ENCODE measurements around the gene STOML1. TPM values are rescaled to one million over a fixed set of nuclear protein-coding genes. Genes with fewer than 3 reads are reported as not detected.

Gene STOML1
- total RNA-seq, 1 donor from 2014 or later, result 10.6 TPM

DNA sequence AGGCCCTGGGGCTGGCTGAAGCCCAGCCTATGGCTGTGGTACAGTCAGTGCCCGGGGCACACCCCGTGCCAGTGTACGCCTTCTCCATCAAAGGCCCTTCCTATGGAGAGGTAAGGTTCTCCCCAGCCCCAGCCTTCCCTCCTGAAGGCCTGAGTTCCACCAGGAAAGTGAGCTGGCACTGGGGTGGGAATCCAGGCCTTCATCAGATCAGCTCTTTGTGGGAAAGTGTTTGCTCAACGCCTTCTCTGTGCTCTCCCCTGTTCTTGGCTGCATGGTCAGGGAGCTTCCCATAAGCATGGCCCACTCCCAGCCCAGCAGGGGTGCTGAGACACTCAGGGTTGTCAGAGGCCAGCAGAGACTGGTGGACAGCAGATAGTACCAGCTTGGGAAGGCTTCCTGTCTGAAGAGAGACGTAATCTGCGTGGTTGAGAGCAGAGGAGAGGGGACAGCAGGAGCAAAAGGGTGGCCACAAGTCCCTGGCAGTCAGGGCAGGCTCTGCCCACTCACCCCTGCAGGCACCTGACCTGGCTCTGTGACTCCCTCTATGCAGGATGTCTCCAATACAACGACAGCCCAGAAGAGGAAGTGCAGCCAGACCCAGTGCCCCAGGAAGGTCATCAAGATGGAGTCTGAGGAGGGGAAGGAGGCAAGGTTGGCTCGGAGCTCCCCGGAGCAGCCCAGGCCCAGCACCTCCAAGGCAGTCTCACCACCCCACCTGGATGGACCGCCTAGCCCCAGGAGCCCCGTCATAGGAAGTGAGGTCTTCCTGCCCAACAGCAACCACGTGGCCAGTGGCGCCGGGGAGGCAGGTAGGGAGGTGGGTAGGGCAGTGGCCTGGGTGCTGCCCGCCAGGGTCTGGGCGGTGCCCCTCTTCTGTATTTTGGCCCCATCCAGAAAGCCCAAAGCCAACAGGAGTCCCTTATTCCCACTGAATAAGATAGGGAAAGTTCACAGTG lies 40.8 kb upstream of the STOML1 start:
- peak overlapping the region; percentile 34 for H3K27ac Mint-ChIP-seq
- intact Hi-C loops (cut with micrococcal nuclease), result no loop called here
- H3K36me3 Mint-ChIP-seq (ENCODE audit: low read depth), result peaks cover 69% of the 10 kb centered on the region
- no peak for DNase-seq
- no peaks in the 10 kb centered on the region for H3K27me3 Mint-ChIP-seq
- peaks cover 4% of the 10 kb centered on the region for H3K4me1 Mint-ChIP-seq
- H3K9me3 Mint-ChIP-seq, result no peaks in the 10 kb centered on the region
- no peak overlapping the region for H3K4me3 Mint-ChIP-seq

DNA sequence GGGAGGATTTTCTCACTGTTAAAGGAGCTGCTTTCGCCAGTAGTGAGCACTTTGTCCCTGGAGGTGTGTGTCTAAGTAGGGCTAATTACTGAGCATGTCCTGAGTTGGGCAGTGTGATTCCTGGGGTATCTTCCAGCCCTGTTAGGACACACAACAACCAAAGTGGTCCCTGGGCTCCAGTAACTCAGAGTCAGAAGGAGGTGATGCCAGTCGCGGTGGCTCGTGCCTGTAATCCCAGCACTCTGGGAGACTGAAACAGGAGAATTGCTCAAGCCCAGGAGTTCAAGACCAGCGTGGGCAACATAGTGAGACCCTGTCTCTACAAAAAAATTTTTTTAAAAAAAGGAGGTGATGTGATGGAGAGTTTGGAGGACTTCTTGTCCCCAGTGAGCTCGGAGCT lies 40.0 kb upstream of the STOML1 start:
- H3K4me3 Mint-ChIP-seq, result no peak overlapping the region
- no peaks in the 10 kb centered on the region for H3K9me3 Mint-ChIP-seq
- H3K4me1 Mint-ChIP-seq, result peaks cover 4% of the 10 kb centered on the region
- intact Hi-C loops (cut with micrococcal nuclease), result no loop called here
- no peaks in the 10 kb centered on the region for H3K27me3 Mint-ChIP-seq
- peaks cover 65% of the 10 kb centered on the region for H3K36me3 Mint-ChIP-seq (ENCODE audit: low read depth)
- peak overlapping the region; percentile 41 for H3K27ac Mint-ChIP-seq
- no peak for DNase-seq

DNA sequence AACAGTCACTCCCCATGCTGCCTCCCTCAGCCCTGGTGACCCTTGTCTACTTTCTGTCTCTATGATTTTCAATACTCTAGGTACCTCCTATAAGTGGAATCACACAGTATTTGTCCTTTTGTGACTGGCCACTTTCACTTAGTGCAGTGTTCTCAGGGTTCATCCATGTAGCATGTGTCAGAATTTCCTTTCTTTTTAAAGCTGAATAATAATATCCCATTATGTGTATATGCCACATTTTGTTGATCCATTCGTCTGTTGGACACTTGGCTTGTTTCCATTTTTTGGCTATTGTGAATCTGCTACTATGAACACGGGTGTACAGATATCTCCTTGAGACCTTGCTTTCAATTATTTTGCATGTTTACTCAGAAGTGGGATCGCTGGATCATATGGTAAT lies 36.6 kb upstream of the STOML1 start:
- DNase-seq, result no peak
- intact Hi-C loops (cut with micrococcal nuclease), result no loop called here
- no peak overlapping the region for H3K27ac Mint-ChIP-seq
- no peak overlapping the region for H3K4me3 Mint-ChIP-seq
- peaks cover 2% of the 10 kb centered on the region for H3K4me1 Mint-ChIP-seq
- no peaks in the 10 kb centered on the region for H3K9me3 Mint-ChIP-seq
- H3K27me3 Mint-ChIP-seq, result no peaks in the 10 kb centered on the region
- peaks cover 50% of the 10 kb centered on the region for H3K36me3 Mint-ChIP-seq (ENCODE audit: low read depth)

DNA sequence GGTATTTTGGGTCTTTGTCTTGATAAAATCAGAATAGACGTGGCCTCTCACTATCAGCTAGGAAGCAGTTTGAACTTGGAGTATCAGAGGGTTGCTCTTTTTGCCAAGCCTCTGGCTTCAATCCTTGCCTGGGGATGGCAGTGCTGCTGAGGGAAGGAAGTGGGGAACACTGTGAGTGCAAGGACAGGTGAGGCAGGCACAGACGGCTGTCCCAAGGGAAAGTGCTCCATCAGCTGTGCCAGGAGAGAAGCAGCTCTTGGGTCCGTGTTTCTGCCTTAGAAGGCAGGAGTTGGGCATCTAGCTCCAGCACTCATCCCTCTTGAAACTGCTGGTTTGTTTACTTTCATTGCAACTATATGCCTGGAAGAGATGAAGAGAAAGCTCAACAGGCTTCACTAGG lies 35.6 kb upstream of the STOML1 start:
- Mint-ChIP-seq H3K4me1 (peaks cover 2% of the 10 kb centered on the region), H3K9me3 (no peaks in the 10 kb centered on the region), H3K4me3 (no peak overlapping the region), H3K27ac (no peak overlapping the region), H3K27me3 (no peaks in the 10 kb centered on the region), H3K36me3 (ENCODE audit: low read depth) (peaks cover 53% of the 10 kb centered on the region)
- DNase-seq, result no peak
- intact Hi-C loops (cut with micrococcal nuclease), result no loop called here

DNA sequence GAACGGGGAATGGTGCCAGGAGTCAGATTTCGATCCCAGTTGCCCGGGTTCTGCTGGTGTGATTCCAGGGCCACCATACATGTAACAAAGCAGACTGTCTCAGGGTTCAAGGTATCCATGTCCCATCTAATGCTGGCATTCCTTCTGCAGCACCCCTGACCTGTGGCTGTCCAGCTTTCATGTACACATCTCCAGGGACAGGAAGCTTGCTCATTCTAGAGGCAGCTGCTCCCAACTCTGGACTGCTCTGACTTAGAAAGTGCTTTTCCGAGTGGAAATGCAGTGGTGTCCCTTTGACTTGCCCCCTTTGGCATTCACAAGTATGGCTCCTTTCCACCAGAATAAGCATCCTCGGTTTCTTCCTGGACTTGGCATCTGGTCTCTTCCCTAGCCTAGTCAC lies 33.3 kb upstream of the STOML1 start:
- Mint-ChIP-seq H3K9me3 (no peaks in the 10 kb centered on the region), H3K4me3 (no peak overlapping the region), H3K27me3 (no peaks in the 10 kb centered on the region), H3K4me1 (peaks cover 5% of the 10 kb centered on the region), H3K36me3 (ENCODE audit: low read depth) (peaks cover 49% of the 10 kb centered on the region), H3K27ac (no peak overlapping the region)
- DNase-seq, result no peak
- intact Hi-C loops (cut with micrococcal nuclease), result no loop called here

DNA sequence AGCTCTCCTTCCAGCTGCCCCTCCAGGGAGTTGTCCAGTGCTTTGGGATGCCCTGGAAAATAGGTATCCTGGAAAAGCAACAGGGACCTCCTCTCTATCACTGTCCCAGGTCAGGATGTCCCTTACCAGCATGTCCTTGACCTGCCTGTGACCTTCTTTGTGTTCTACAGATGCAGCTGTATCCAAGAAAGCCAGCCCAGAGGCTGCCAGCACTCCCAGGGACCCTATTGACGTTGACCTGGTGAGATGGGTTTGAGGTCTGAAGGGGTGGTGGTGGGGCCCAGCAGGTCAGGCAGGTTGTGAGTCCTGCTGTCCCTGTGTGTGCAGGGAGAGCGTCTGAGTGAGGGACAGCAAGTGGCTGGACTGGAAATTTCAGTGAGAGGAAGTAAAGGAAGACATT lies 32.6 kb upstream of the STOML1 start:
- intact Hi-C loops (cut with micrococcal nuclease), result no loop called here
- peaks cover 8% of the 10 kb centered on the region for H3K4me1 Mint-ChIP-seq
- no peak overlapping the region for H3K27ac Mint-ChIP-seq
- peaks cover 52% of the 10 kb centered on the region for H3K36me3 Mint-ChIP-seq (ENCODE audit: low read depth)
- H3K27me3 Mint-ChIP-seq, result no peaks in the 10 kb centered on the region
- DNase-seq, result no peak
- H3K4me3 Mint-ChIP-seq, result no peak overlapping the region
- H3K9me3 Mint-ChIP-seq, result no peaks in the 10 kb centered on the region

DNA sequence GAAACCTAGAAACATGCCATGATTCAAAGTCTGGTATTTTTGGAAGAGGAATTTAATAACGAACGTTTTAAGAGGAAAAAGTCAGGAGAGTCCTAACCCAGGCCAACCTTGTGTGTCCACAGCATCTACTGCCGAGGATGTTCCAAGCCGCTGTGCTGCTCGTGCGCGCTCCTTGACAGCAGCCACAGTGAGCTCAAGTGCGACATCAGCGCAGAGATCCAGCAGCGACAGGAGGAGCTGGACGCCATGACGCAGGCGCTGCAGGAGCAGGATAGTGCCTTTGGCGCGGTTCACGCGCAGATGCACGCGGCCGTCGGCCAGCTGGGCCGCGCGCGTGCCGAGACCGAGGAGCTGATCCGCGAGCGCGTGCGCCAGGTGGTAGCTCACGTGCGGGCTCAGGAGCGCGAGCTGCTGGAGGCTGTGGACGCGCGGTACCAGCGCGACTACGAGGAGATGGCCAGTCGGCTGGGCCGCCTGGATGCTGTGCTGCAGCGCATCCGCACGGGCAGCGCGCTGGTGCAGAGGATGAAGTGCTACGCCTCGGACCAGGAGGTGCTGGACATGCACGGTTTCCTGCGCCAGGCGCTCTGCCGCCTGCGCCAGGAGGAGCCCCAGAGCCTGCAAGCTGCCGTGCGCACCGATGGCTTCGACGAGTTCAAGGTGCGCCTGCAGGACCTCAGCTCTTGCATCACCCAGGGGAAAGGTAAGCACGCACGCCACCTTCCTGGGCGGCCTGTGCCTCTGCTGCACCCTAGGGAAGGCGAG lies 30.8 kb upstream of the STOML1 start:
- Mint-ChIP-seq H3K27ac (no peak overlapping the region), H3K4me1 (peaks cover 8% of the 10 kb centered on the region)

DNA sequence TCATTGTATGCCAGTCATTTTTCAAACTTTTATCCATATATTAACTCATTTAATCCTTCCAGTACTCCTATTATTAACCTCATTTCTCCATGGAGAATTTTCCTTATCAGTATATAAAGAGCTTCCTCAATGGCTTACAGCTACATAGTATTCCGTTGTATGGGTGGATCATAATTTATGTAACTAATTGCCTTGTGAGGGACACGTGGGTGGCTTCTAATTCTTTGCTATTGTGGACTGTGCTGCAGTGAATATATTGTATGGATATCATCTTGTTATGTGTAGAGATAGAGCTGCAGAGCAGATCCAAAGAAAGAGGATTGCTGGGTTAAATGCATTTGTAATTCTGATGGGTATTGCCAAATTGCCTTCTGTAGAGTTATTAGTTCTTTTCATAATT lies 27.6 kb upstream of the STOML1 start:
- no peak for DNase-seq

More for the DNA sequence above, 30.8 kb upstream of the STOML1 start:
- no peaks in the 10 kb centered on the region for H3K9me3 Mint-ChIP-seq
- no peak for DNase-seq
- intact Hi-C loops (cut with micrococcal nuclease), result no loop called here
- no peaks in the 10 kb centered on the region for H3K27me3 Mint-ChIP-seq
- H3K36me3 Mint-ChIP-seq (ENCODE audit: low read depth), result peaks cover 45% of the 10 kb centered on the region
- H3K4me3 Mint-ChIP-seq, result no peak overlapping the region

DNA sequence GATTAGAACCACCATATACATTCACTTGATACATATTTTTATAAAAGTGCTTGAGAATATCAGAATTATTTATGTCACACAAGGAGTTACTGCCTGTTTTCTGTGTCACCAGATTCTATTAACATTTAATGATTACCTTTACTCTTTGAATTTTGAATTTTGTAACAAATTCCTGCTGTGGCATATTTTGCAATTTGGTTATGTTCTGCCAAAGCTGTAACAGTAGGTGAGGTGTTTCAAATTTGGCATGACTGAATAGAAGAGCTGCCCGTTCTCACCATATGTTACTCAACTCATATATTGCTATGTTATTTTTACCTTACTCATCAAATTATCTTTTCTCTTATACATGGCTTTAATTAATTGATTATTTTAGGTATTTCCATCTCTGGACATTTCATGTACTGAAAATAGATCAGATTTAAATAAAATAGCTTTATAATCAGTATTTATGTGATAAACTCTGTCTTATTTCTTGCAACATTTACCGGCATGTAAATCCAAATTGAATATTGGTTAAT lies 21.3 kb upstream of the STOML1 start:
- H3K4me1 Mint-ChIP-seq, result peaks cover 29% of the 10 kb centered on the region
- H3K36me3 Mint-ChIP-seq (ENCODE audit: low read depth), result peaks cover 47% of the 10 kb centered on the region
- H3K9me3 Mint-ChIP-seq, result no peaks in the 10 kb centered on the region
- H3K4me3 Mint-ChIP-seq, result no peak overlapping the region
- H3K27me3 Mint-ChIP-seq, result no peaks in the 10 kb centered on the region
- intact Hi-C loops (cut with micrococcal nuclease), result no loop called here
- DNase-seq, result no peak
- H3K27ac Mint-ChIP-seq, result no peak overlapping the region

More for the DNA sequence above, 27.6 kb upstream of the STOML1 start:
- peaks cover 47% of the 10 kb centered on the region for H3K36me3 Mint-ChIP-seq (ENCODE audit: low read depth)
- H3K27ac Mint-ChIP-seq, result no peak overlapping the region
- intact Hi-C loops (cut with micrococcal nuclease), result no loop called here
- H3K4me3 Mint-ChIP-seq, result no peak overlapping the region
- no peaks in the 10 kb centered on the region for H3K27me3 Mint-ChIP-seq
- H3K9me3 Mint-ChIP-seq, result no peaks in the 10 kb centered on the region
- peaks cover 15% of the 10 kb centered on the region for H3K4me1 Mint-ChIP-seq

DNA sequence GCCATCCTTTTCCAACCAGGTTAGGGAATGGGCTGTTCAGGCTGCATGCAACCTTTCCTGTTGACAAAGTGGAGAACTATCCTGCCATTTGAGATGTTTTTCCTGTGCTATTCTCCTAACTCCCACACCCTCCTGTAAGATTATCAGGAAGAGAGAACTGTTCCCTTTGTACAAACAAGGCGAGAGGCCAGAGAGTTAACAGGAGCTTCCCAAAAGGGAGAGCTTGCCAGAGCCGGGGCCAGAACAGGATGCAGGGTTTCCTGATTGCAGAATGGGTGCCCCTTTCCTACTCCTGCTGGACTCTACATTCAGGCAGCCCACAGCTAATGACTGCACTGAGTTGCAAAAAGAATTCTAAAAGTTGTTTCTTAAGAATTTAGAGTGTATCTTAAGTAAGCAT lies 19.5 kb upstream of the STOML1 start:
- Mint-ChIP-seq H3K4me1 (peaks cover 46% of the 10 kb centered on the region), H3K36me3 (ENCODE audit: low read depth) (peaks cover 57% of the 10 kb centered on the region), H3K4me3 (no peak overlapping the region), H3K27me3 (no peaks in the 10 kb centered on the region), H3K27ac (no peak overlapping the region), H3K9me3 (no peaks in the 10 kb centered on the region)
- intact Hi-C loops (cut with micrococcal nuclease), result no loop called here
- no peak for DNase-seq

DNA sequence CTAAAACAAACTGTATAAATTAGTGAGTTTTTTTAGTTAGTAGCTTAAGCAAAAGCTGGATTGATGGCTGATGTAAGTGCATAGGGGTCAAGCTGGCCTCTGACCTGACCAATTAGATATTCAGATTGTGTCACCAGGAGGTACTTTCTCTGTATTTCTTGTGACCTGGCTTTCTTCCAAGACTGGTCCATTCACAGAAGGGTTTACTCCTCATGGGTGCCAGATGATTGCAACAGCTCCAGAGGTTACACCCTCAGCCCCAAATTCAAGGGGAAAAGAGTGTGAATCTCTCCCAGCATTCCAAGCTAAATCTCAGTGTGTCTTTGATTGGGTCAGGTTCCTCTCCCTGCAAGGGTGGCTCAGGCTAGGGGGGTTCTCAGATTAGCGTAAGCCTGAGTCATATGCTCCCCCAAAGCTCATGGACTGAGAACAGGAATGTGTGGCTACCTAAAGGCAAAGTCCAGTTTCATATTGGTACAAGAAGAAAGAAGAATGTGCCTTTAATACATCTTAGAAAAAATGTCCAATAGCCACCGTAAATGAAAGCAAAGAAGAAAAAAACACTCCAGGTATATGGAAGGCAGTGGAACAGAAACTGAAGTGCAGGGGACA lies 18.9 kb upstream of the STOML1 start:
- H3K9me3 Mint-ChIP-seq, result no peaks in the 10 kb centered on the region
- no peak for DNase-seq
- intact Hi-C loops (cut with micrococcal nuclease), result no loop called here
- H3K27me3 Mint-ChIP-seq, result no peaks in the 10 kb centered on the region
- H3K27ac Mint-ChIP-seq, result no peak overlapping the region
- peaks cover 58% of the 10 kb centered on the region for H3K36me3 Mint-ChIP-seq (ENCODE audit: low read depth)
- peaks cover 49% of the 10 kb centered on the region for H3K4me1 Mint-ChIP-seq
- H3K4me3 Mint-ChIP-seq, result no peak overlapping the region

DNA sequence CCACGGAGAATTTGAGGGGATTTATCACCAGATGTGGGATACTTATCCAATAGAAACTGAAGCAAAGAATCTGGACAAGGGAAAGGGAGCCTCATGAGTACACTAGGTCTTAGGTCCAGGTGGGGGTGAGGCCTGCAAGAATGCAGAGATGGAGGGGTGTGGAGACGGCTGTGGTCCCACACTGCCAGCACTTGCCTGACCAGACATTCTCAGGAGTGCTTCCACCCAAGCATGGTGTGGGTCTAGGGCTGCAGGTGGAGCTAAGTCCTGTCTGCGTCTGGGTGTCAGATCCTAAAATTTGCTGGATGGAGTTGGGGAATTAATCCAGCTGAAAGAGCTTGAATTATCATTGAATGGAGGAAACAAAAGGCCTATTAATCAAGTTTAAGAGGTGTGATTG lies 16.8 kb upstream of the STOML1 start:
- no peak for DNase-seq
- H3K36me3 Mint-ChIP-seq (ENCODE audit: low read depth), result peaks cover 60% of the 10 kb centered on the region
- H3K27ac Mint-ChIP-seq, result peak overlapping the region; percentile 97
- peaks cover 48% of the 10 kb centered on the region for H3K4me1 Mint-ChIP-seq
- intact Hi-C loops (cut with micrococcal nuclease), result loop anchor here (5.0 kb wide), 1 partner anchor 37 kb away; no protein-coding TSS in a partner anchor
- H3K27me3 Mint-ChIP-seq, result no peaks in the 10 kb centered on the region
- no peaks in the 10 kb centered on the region for H3K9me3 Mint-ChIP-seq
- no peak overlapping the region for H3K4me3 Mint-ChIP-seq

DNA sequence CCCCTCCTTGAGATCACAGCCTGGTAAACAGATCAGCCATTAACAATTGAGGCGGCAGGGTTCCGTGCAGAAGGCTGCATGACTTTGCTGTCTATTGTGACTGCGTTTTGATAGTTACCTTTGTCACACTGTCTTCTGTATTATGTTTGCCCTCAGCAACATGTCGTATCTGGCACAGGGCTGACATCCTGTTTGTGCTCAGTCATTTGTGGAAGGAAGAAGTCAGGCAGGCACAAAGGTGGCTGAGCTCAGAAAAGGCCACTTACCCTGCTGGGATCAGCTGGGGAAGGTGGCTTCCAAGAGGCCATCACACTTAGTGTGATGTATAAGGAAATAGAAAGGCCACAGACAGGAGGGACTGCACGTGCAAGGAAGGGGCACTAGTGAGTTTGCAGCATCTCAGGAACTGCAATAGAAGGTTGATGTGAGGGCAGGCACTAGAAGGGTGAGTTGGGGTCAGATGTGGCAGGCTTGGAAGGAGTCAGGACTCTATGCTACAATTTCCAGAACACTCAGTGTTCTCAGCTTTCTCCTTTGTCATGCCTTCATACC lies 15.8 kb upstream of the STOML1 start:
- intact Hi-C loops (cut with micrococcal nuclease), result loop anchor here (1.0 to 5.0 kb wide), 3 partner anchors 14 to 36 kb away; partner anchors contain the start of gene PML
- Mint-ChIP-seq H3K9me3 (peaks cover 6% of the 10 kb centered on the region), H3K4me3 (peak overlapping the region; percentile 74), H3K36me3 (ENCODE audit: low read depth) (peaks cover 64% of the 10 kb centered on the region), H3K27ac (peak overlapping the region; percentile 97), H3K4me1 (peaks cover 50% of the 10 kb centered on the region), H3K27me3 (no peaks in the 10 kb centered on the region)
- peak; percentile 81 for DNase-seq

All from activated CD4-positive, alpha-beta T cell treated with anti-CD3 and anti-CD28 coated beads, Interleukin-2, amount 10 ng/mL, durations not matched to agents 24 days and 14 days (primary cell).